Liver (tissue), 9 donors: ENCODE results near the gene GPR176. TPM values are rescaled to one million over a fixed set of nuclear protein-coding genes. Genes with fewer than 3 reads are reported as not detected.

Source experiments
- DNase-seq: peaks from one replicate; pipeline ENCODE4 v3.0.0-alpha.2; 2017; ENCODE audit warnings: low spot score
- H3K27ac ChIP-seq, 2 donors: one replicate each; pipeline ENCODE4 v1.7.0; 2013; ENCODE audit warnings: inconsistent platforms in 2 of 2, low read length in 2 of 2, control low read depth in 1 of 2, low read depth in 1 of 2, mild to moderate bottlenecking in 1 of 2
- H3K27me3 ChIP-seq, 4 donors: one replicate each; pipeline versions ENCODE4 v1.6.1 to v1.7.0; 2013; ENCODE audit warnings: low read length in 3 of 4, inconsistent platforms in 1 of 4, mild to moderate bottlenecking in 1 of 4, moderate library complexity in 1 of 4; ENCODE audit not compliant: control insufficient read depth in 4 of 4, insufficient read depth in 4 of 4
- H3K36me3 ChIP-seq, 4 donors: one replicate each; pipeline versions ENCODE4 v1.6.1 to v1.7.0; 2013; ENCODE audit warnings: low read length in 3 of 4, mild to moderate bottlenecking in 3 of 4, low read depth in 1 of 4, moderate library complexity in 1 of 4; ENCODE audit not compliant: control insufficient read depth in 4 of 4, insufficient read depth in 3 of 4
- H3K4me1 ChIP-seq, 4 donors: one replicate each; pipeline versions ENCODE4 v1.6.1 to v1.7.0; 2013; ENCODE audit warnings: low read length in 3 of 4, mild to moderate bottlenecking in 3 of 4, moderate library complexity in 1 of 4; ENCODE audit not compliant: control insufficient read depth in 4 of 4, insufficient read depth in 4 of 4
- H3K4me3 ChIP-seq, 3 donors: one replicate each; pipeline versions ENCODE4 v1.6.1 to v1.7.0; 2013; ENCODE audit warnings: low read length in 3 of 3, control low read depth in 1 of 3, low read depth in 1 of 3, mild to moderate bottlenecking in 1 of 3
- H3K9ac ChIP-seq, 2 donors: one replicate each; pipeline ENCODE4 v1.7.0; 2013; ENCODE audit warnings: low read length in 2 of 2, mild to moderate bottlenecking in 2 of 2, moderate library complexity in 2 of 2, control low read depth in 1 of 2, low read depth in 1 of 2
- H3K9me3 ChIP-seq, 4 donors: one replicate each; pipeline versions ENCODE4 v1.6.1 to v1.7.0; 2013; ENCODE audit warnings: low read length in 3 of 4; ENCODE audit not compliant: control insufficient read depth in 4 of 4
- ATF3 ChIP-seq: IDR thresholded peaks from 2 replicates; pipeline ENCODE4 v1.6.1; 2016; ENCODE audit warnings: antibody characterized with exemption
- CTCF ChIP-seq: fragments of 150-350 bp; IDR thresholded peaks from 2 replicates; pipeline ENCODE4 v1.5.1; 2017; ENCODE audit warnings: improper control_type of control experiment, low read depth, low read length; ENCODE audit not compliant: missing input control
- EGR1 ChIP-seq, 2 donors: IDR thresholded peaks; 2 replicates each; pipeline ENCODE4 v1.6.1; 2016 to 2018; ENCODE audit warnings: antibody characterized with exemption in 2 of 2, low read depth in 2 of 2
- FOXA1 ChIP-seq: IDR thresholded peaks from 2 replicates; pipeline ENCODE4 v1.6.1; 2016; ENCODE audit warnings: antibody characterized with exemption
- FOXA2 ChIP-seq: IDR thresholded peaks from 2 replicates; pipeline ENCODE4 v1.6.1; 2016; ENCODE audit warnings: antibody characterized with exemption
- GABPA ChIP-seq, 2 donors: IDR thresholded peaks in 1 of 2; conservative IDR thresholded peaks in 1 of 2; 2 replicates each; pipeline ENCODE4 v1.6.1; 2016; ENCODE audit warnings: antibody characterized with exemption in 2 of 2, mild to moderate bottlenecking in 1 of 2, moderate library complexity in 1 of 2
- HNF4A ChIP-seq, 2 donors: conservative IDR thresholded peaks; 2 replicates each; pipeline ENCODE4 v1.6.1; 2016; ENCODE audit warnings: antibody characterized with exemption in 2 of 2, mild to moderate bottlenecking in 2 of 2
- HNF4G ChIP-seq: IDR thresholded peaks from 2 replicates; pipeline ENCODE4 v1.6.1; 2016; ENCODE audit warnings: antibody characterized with exemption
- JUND ChIP-seq, 2 donors: IDR thresholded peaks; 2 replicates each; pipeline ENCODE4 v1.6.1; 2016; ENCODE audit warnings: antibody characterized with exemption in 2 of 2
- MAX ChIP-seq: IDR thresholded peaks from 2 replicates; pipeline ENCODE4 v1.6.1; 2016; ENCODE audit warnings: antibody characterized with exemption
- NR2F2 ChIP-seq: IDR thresholded peaks from 2 replicates; pipeline ENCODE4 v1.6.1; 2016; ENCODE audit warnings: antibody characterized with exemption
- RAD21 ChIP-seq, 2 donors: IDR thresholded peaks; 2 replicates each; pipeline ENCODE4 v1.6.1; 2016; ENCODE audit warnings: antibody characterized with exemption in 2 of 2, mild to moderate bottlenecking in 2 of 2
- REST ChIP-seq: IDR thresholded peaks from 2 replicates; pipeline ENCODE4 v1.6.1; 2016; ENCODE audit warnings: antibody characterized with exemption, mild to moderate bottlenecking
- RXRA ChIP-seq, 2 donors: IDR thresholded peaks; 2 replicates each; pipeline ENCODE4 v1.6.1; 2017 to 2018; ENCODE audit warnings: antibody characterized with exemption in 2 of 2, mild to moderate bottlenecking in 1 of 2
- SP1 ChIP-seq: IDR thresholded peaks from 2 replicates; pipeline ENCODE4 v1.6.1; 2018; ENCODE audit warnings: antibody characterized with exemption, mild to moderate bottlenecking
- TAF1 ChIP-seq: conservative IDR thresholded peaks from 2 replicates; pipeline ENCODE4 v1.6.1; 2016; ENCODE audit warnings: antibody characterized with exemption, mild to moderate bottlenecking
- YY1 ChIP-seq: IDR thresholded peaks from 2 replicates; pipeline ENCODE4 v1.6.1; 2016; ENCODE audit warnings: antibody characterized with exemption, mild to moderate bottlenecking
- ZBTB33 ChIP-seq: IDR thresholded peaks from 2 replicates; pipeline ENCODE4 v1.6.1; 2016; ENCODE audit warnings: antibody characterized with exemption
- WGBS: extraction: QIAGEN DNeasy Blood & Tissue Kit; methylation state at CpG from one replicate; pipeline ENCODE4 v1.1.7; 2013; 5-methylcytosine and 5-hydroxymethylcytosine counted together
- polyA plus RNA-seq, 2 donors: library from polyadenylated mRNA; stranded (reverse) in 1 of 2; unstranded in 1 of 2; fragments of 200-250 nt in 1 of 2; fragments of >200 nt in 1 of 2; fragmentation: Nextera tagmentation in 1 of 2; extraction: Ambion mirVana in 1 of 2; gene quantifications; one replicate each; pipeline versions ENCODE4 v1.2.1 to v1.2.3, GENCODE V29; 2013 to 2015
- total RNA-seq, 2 donors: library from RNA; depleted of rRNA; stranded (reverse); fragments of >200 nt; gene quantifications; one replicate each; pipeline ENCODE4 v1.2.3, GENCODE V29; 2014
- donor health status: healthy.
- donor health status: healthy.
- donor health status: healthy.
- donor health status: healthy.
- donor health status: healthy.

Gene GPR176
- total and polyA plus RNA-seq, 4 donors, result 0.44 to 1.7 (median 1.4) TPM

GRCh38 chr15:39781967-39782302, 138.1 kb downstream of the GPR176 start:
- no peaks in the 10 kb centered on the region for H3K36me3 ChIP-seq
- H3K4me3 ChIP-seq, result peak overlapping the region; percentile 23 to 81 (median 49)
- peaks cover 3 to 21% (median 8%) of the 10 kb centered on the region in 4 donors for H3K4me1 ChIP-seq
- H3K27me3 ChIP-seq, result no peaks in the 10 kb centered on the region
- no peak overlapping the region for H3K9ac ChIP-seq
- no peak for DNase-seq
- H3K27ac ChIP-seq, result peak overlapping the region in 1 of 2 donors; percentile 20
- WGBS, result 67% methylated on average over 2 of the region's 2 CpGs
- TF ChIP-seq ATF3, result no peak
- no peak for TF ChIP-seq RAD21 (IDR thresholded peaks at IDR 0.05)
- TF ChIP-seq ZBTB33, result no peak
- no peak for TF ChIP-seq RXRA (IDR thresholded peaks at IDR 0.05)
- no peak for TF ChIP-seq TAF1
- TF ChIP-seq MAX, result no peak
- TF ChIP-seq JUND (IDR thresholded peaks at IDR 0.05), result no peak
- TF ChIP-seq YY1, result no peak
- no peak for TF ChIP-seq EGR1 (IDR thresholded peaks at IDR 0.05; ENCODE audit: low read depth in 2 of 2)
- TF ChIP-seq HNF4A (conservative IDR thresholded peaks at IDR 0.05), result no peak
- no peak for TF ChIP-seq SP1
- no peak for TF ChIP-seq GABPA (IDR thresholded peaks at IDR 0.05 in 1 of 2, conservative IDR thresholded peaks at IDR 0.05 in 1 of 2)
- TF ChIP-seq FOXA1, result no peak
- no peak for TF ChIP-seq FOXA2
- TF ChIP-seq HNF4G, result no peak
- no peak for TF ChIP-seq REST
- TF ChIP-seq CTCF, result no peak
- TF ChIP-seq NR2F2, result no peak
- no peaks in the 10 kb centered on the region for H3K9me3 ChIP-seq
